Erythroblast (primary cell): ENCODE data around the gene CA10.

ENCODE experiments used
- GATA1 ChIP-seq: IDR thresholded peaks from 2 replicates; pipeline ENCODE4 v1.6.1; 2011; ENCODE audit warnings: low read depth, mild to moderate bottlenecking, control low read depth, low read length, moderate library complexity
- POLR2A ChIP-seq: IDR thresholded peaks from 2 replicates; pipeline ENCODE4 v1.6.1; 2011; ENCODE audit warnings: mild to moderate bottlenecking, low read length

GRCh38 chr17:51710634-51710979, 447.9 kb downstream of the CA10 start:
- TF ChIP-seq POLR2A (no peak), GATA1 (no peak)
